ENCODE data around the gene NEDD4L.

NEDD4L gene

DNA sequence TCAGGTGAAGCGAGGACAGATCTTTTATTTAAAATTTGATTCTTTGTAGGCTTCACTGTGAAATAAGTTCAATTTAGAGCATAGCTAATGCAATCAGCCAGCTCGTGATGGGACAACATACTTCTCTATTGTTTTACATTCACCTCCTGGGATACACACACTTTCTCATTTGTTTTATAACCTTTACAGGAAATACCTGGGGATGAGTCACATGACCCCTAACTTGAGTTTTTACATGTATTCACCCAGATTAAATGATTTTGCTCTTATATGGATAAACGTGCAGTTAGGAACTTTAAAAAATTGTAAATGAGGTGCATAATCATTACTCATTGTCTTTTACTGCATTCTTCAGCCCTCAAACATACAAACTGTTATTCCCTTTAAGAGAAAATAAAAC, 152.1 kb downstream of the NEDD4L start:
- DNase-seq (ENCODE audit: extremely low spot score, insufficient read length, low read depth), result no peak
- FAIRE-seq, result no peak

DNA sequence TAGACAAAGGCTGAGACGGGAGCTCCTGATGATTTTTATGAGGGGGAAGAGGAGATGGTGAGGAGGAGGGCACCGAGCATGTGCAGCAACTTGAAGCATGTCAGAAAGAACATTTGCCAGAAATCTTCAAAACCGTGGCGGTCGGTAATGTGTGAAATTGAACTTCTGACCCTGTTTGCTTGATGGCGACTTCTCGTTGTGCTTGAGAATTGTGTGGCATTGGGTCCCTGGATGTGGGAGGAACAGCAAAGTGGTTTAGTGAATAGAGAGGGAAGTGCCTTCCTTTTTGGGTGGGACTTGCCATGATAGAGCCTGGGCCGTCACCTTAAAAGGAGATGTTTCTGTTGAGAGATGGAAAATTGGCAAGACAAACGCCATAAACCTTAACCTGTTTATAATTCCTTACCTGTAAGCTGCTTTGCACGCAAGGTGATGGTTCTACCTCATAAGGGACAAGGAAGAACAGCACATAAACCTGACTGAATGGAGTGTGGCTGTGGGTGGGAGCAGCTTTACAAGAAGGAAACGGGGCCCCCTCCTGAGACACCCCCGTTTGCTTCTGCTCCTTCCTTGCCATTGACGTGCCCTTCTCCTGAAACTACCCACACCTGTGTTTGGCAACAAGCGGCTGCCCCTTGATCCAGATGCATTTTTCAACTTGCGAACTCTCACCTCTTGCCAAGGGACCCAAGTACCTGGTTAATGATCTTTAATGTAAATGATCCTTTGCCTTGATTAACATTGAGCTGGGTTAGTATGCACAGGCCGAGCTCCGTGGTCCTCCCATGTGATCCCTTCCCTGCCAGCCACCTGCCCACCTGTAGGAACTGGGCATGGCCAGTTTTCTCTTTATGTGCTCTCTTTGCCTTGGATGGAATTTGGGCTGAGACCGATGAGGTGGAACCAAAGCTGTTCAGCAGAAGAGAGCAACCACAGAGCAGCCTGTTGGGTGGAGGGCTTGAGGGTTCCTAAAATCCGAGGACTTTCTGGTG, 153.2 kb downstream of the NEDD4L start:
- no peak for DNase-seq (ENCODE audit: extremely low spot score, insufficient read length, low read depth)

GRCh38 chr18:58201268-58201667, 157.2 kb downstream of the NEDD4L start:
- DNase-seq (ENCODE audit: extremely low spot score, insufficient read length, low read depth) (no peak), FAIRE-seq (no peak)

More for the DNA sequence above, 153.2 kb downstream of the NEDD4L start:
- no peak for FAIRE-seq

GRCh38 chr18:58201733-58202730, 158.0 kb downstream of the NEDD4L start:
- no peak for FAIRE-seq
- no peak for DNase-seq (ENCODE audit: extremely low spot score, insufficient read length, low read depth)

GRCh38 chr18:58204776-58205442, 160.9 kb downstream of the NEDD4L start:
- DNase-seq (ENCODE audit: extremely low spot score, insufficient read length, low read depth), result no peak
- no peak for FAIRE-seq

DNA sequence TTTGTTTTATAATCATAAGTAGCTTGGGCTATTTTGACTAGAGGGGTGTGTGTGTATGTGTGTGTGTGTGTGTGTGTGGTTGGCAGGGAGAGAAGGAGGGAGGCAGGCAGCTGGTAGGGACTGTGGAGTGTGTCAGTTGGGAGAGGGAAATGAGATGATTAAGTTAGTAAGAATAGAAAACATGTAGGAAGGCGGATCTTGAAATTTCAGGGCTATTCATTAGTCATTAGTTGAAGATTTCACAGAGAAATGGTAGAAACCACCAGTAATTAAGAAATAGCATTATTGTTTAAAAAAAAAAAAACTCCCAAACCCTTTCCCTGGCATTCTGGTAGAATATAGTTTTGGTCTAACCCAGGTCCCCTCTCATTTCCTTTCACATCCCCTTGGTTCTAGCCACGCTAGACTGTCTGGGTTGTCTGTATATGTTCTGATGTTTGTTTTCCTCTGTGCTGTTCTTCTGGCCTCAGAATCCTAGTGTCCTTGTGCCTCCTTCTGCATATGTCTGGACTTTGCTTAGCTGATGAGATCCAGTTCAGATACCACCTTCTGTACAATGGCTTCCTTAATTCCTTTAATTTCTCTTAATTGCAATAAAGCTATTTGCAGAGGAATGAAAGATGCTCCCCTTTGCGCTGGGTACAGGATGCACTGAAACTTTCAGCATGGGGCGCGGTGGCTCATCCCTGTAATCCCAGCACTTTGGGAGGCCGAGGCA, 161.6 kb downstream of the NEDD4L start:
- no peak for DNase-seq (ENCODE audit: extremely low spot score, insufficient read length, low read depth)
- peak; percentile 36 for FAIRE-seq

- FAIRE-seq (no peak), DNase-seq (ENCODE audit: extremely low spot score, insufficient read length, low read depth) (no peak)
These were observed 163.6 kb downstream of the NEDD4L start for GRCh38 chr18:58207520-58208152.

DNA sequence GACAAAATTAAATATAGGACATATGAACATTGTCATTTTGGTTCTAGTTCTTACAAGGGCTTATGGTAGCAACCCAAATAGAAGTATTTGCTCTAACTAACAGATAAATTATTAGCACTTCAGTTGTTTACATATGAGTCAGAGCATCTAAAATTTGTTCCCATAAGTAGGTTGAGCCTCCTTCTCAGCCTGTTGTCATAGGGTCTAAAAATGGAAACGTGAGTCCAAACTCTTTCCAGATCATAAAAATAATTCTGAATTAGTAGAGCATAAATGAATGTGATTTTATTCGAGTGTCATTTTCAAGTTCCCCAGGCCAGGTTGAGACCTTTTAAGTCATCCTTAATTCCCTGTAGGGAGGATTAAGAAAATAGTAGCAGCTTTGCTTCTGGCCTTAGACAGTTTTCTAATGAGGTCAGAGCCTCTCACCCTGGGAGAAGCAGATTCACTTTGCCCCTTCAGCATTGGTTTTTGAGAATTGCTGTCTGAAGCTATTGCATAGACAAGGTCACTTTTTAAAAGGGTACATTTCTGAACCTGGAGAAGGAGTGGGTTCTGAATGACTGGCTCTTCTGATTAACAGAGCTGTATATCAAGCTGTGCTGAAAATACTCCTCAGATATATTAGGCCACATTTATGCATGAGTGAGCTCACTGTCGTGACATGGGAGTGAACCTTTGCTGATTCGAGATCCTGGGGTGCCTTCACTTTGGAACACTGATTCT, 164.3 kb downstream of the NEDD4L start:
- FAIRE-seq, result peak; percentile 54
- no peak for DNase-seq (ENCODE audit: extremely low spot score, insufficient read length, low read depth)

DNA sequence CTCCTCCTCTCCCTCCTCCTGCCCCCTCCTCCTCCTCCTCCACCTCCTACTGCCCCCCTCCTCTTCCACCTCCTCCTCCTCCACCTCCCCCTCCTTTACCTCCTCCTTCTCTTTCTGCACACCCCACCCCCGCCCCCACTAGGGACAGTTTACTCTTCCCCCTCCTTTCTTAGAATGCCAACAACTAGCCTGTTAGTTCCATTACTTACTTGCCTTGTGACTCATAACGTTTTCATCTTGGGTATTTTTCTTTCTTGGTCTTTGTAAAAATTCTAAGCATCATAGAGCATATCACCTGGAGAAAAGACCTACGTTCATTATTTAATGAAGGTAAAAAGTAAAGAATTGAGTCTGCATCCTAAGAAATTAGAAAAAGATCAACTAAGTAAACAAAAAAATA, 165.3 kb downstream of the NEDD4L start:
- DNase-seq (ENCODE audit: extremely low spot score, insufficient read length, low read depth) (no peak), FAIRE-seq (no peak)

DNA sequence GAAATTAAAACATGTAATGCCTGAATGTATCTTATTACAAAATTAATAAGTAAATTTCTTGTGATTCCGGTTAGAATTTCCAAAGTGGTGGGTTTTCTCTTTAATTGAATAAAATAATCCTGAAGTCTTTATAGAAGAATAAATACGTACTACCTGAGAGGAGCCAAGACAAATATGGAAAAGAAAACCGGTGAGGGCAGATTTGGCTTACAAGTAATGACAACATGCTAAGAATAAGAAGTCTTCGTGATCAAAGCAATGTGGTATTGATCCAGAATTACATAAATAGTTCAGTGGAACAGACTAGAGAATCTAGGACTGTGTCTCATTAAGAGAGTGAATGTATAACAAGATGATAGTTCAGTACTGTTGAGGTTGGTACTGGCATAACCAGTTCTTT, 167.5 kb downstream of the NEDD4L start:
- FAIRE-seq (no peak), DNase-seq (ENCODE audit: extremely low spot score, insufficient read length, low read depth) (no peak)

GRCh38 chr18:58212274-58212673, 168.2 kb downstream of the NEDD4L start:
- FAIRE-seq (peak; percentile 73), DNase-seq (ENCODE audit: extremely low spot score, insufficient read length, low read depth) (no peak)

DNA sequence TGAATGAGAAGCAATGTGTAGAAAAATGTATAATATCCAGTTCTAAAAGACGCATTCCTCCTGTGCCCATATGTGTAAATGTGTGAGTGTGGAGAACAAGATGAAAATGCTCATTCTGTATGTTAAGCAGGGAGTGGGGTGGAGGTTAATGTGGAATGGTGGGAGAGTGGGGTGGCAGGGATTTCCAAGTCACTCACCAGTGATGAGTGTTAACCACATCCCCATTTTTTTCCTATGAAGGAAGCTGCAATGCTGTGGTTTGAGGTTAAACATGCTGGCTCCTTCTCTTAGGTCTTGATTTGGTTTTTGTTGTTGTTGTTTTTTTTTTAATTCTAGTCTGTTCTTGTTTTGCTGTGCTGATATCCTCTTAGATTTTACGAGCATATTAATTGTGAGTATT, 169.4 kb downstream of the NEDD4L start:
- FAIRE-seq (no peak), DNase-seq (ENCODE audit: extremely low spot score, insufficient read length, low read depth) (no peak)

DNA sequence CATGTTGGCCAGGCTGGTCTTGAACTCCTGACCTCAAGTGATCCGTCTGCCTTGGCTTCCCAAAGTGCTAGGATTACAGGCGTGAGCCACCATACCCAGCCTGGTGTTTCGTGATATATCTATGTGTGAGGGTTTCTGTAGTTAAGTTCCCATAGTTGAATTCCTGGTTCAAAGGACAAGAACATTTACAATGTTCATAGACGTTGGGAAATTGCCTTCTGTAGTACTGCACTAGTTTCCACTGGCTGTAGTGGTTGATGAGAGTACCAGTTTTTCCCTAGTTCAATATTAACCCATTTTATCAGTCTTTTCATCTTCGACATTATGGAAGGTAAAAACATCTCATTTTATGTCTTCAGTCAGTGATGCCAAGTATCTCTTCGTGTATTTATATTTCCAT, 171.0 kb downstream of the NEDD4L start:
- FAIRE-seq, result no peak
- no peak for DNase-seq (ENCODE audit: extremely low spot score, insufficient read length, low read depth)

- no peak for DNase-seq (ENCODE audit: extremely low spot score, insufficient read length, low read depth)
- peak; percentile 24 for FAIRE-seq
These were observed 172.1 kb downstream of the NEDD4L start for GRCh38 chr18:58216071-58216481.

DNA sequence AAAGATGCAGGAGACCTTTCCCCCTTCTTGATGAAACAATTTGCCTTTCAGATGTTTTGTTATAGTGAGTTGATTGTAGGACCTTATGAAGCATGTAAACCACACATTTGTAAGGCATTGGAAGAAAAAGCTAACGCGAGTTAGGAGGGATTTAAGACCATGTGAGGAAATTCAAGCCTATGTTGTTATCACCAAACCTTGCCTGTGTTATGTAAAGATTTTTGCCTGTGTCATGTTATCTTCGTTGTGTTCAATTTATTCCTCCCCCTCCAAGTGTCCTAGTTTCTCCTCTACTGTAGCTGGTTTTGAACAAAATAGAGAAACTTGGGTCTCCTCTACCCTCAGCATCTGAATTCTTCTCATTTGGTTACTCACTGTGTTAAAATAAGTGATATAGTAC, 173.0 kb downstream of the NEDD4L start:
- DNase-seq (ENCODE audit: extremely low spot score, insufficient read length, low read depth) (no peak), FAIRE-seq (no peak)

DNA sequence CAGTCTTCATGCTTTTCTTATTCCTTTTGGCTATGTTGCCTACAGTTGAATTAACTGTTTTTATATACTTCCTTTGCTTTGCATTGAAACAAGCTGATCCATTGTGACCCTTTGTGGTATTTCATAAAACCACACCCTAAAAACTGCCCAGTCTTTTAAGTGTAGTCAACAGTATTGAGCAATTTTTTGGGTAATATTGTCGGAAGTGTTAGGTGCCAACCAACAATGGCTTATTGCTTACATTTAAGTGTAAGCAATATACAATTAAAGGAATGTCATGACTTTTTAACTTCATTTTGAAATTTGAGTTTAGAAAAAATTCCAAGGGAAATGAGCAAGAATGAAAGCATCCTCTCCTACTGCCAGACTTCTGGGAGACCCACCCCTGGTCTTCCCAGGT, 174.1 kb downstream of the NEDD4L start:
- FAIRE-seq (no peak), DNase-seq (ENCODE audit: extremely low spot score, insufficient read length, low read depth) (no peak)

DNA sequence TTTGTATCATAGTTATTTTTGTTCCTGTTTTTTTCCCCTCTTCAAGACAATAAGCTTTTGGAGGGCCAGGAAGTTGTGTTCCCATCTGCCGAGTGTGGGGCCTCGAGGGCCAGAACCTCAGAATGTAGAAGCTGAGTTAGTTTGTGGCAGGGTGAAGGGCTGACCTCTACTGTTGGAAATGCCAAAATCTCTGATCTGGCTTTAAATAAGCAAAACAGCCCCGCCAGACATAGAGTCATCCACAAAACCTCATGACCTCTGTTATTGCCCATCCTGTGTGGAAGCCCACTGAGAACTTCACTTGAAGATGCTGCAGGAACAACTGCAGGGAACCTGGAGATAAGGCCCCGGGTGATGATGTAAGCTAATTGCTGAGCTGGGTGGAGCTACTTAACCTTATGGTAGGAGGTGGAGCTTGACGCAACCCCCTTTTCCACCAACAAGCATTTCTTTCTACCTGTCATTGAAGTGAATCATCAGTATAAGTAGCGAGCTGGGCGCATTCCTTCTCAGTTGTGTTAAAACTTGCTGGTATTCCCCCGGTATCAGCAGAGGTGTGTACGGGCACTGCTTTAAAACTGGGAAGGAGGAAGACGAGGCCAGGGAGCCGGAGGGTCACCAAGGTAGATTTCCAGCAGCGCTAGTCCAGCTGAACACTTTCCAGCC, 177.2 kb downstream of the NEDD4L start:
- no peak for FAIRE-seq
- DNase-seq (ENCODE audit: extremely low spot score, insufficient read length, low read depth), result no peak
